ENCODE results near the gene VN1R2.
"Not testable (repeated sequence)": the region's sequence is repeated elsewhere in the genome, so short reads cannot be mapped to it uniquely, and the experiment has no call there.

Gene VN1R2

DNA sequence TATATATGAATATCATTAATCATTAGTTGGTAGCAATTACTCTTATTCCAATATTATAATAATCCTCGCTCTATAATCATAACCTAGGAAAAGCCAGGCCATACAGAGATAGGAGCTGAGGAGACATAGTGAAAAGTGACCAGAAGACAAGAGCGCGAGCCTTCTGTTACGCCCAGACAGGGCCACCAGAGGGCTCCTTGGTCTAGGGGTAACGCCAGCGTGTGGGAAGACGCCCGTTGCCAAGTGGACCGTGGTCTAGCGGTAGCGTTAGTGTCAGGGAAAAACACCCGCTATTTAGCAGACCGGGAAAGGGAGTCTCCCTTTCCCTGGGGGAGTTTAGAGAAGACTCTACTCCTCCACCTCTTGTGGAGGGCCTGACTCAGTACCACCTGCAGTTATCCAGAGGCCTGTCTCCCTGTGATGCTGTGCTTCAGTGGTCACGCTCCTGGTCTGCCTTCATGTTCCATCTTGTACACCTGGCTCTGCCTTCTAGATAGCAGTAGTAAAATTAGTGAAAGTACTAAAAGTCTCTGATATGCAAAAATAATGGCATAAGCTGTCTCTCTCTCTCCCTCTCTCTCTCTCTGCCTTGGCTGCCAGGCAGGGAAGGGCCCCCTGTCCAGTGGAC, at the start of gene VN1R2:
TSS of gene VN1R2 (plus strand) at position 578 of the 628 bp plus-strand sequence. CDS start 84 bp downstream, outside the sequence.
- DNase-seq = peak; percentile 10

DNA sequence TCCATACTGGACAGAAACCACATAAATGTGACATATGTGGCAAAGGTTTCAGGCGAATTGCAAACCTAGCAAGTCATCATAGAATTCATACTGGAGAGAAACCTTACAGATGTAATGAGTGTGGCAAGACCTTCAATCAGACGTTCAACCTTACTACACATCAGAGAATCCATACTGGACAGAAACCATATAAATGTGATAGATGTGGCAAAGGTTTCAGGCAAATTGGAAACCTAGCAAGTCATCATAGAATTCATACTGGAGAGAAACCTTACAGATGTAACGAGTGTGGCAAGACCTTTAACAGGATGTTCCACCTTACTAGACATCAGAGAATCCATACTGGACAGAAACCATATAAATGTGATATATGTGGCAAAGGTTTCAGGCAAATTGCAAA, 46.5 kb upstream of the VN1R2 start:
- DNase-seq = not testable (repeated sequence)

GRCh38 chr19:53212703-53213320, 45.3 kb upstream of the VN1R2 start:
- no peak for DNase-seq

GRCh38 chr19:53222716-53223115, 35.4 kb upstream of the VN1R2 start:
- DNase-seq = not testable (repeated sequence)

- DNase-seq = no peak
Observed at GRCh38 chr19:53224606-53225005, 33.5 kb upstream of the VN1R2 start.

GRCh38 chr19:53237114-53237777, 20.8 kb upstream of the VN1R2 start:
- no peak for DNase-seq

- no peak for DNase-seq
Observed at GRCh38 chr19:53246498-53246897, 11.6 kb upstream of the VN1R2 start.

- peak; percentile 72 for DNase-seq
Observed at GRCh38 chr19:53254411-53255341, 3.4 kb upstream of the VN1R2 start, which contains the start of gene ZNF677. Gene ZNF677 (minus strand): TSS chr19:53254873. CDS start chr19:53251550, 3,323 bp downstream.

GRCh38 chr19:53267623-53268022, 9.5 kb downstream of the VN1R2 start, which contains the start of gene VN1R4:
Gene VN1R4 (minus strand): TSS chr19:53267723. CDS start chr19:53267665, 58 bp downstream.
- not testable (repeated sequence) for DNase-seq

DNA sequence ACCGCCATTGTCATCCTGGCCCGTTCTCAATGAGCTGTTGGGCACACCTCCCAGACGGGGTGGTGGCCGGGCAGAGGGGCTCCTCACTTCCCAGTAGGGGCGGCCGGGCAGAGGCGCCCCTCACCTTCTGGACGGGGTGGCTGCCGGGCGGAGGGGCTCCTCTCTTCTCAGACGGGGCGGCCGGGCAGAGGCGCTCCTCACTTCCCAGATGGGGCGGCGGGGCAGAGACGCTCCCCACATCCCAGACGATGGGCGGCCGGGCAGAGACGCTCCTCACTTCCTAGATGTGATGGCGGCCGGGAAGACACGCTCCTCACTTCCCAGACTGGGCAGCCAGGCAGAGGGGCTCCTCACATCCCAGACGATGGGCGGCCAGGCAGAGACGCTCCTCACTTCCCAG, 11.8 kb downstream of the VN1R2 start:
- DNase-seq = not testable (repeated sequence)

DNA sequence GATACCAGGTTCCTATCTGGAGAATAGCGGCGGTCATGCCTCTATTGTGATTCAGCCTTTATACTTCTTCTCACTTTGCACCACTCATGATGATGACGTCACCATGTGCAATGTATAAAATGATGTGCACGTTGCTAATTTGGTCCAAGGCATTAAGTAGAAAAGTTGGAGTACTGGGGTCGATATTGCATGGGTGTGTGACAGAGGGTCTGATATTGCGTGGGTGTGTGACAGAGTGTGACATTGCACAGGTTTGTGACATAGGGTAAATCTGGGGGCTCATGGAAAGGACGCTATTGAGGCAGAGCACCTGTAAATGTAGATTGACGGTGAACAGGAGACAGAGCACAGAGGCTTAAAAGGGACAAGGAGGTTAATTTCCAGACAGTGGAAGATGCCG, 14.0 kb downstream of the VN1R2 start:
- DNase-seq = no peak

GRCh38 chr19:53275480-53275879, 17.4 kb downstream of the VN1R2 start:
- DNase-seq = no peak

- DNase-seq = peak; percentile 0
Observed at GRCh38 chr19:53281947-53282346, 23.9 kb downstream of the VN1R2 start.

DNA sequence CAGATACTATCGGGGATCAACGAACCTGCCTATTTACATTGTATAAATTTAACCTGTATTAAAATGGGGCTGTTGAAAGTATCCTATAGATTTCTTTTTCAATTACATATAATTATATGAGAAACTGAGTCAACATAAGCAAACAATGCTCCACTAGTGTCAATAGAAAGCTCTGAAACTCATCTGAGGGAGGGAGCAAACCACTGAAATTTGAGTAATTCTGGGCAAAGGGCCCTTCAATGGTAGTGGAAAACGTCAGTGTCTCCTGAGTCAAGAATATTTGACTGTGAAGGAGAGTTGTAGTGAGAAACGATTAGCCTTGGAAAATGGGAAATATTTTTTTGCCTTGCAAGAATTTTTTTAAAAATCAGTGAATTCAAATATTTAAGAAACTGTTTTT, 27.0 kb downstream of the VN1R2 start:
- DNase-seq = no peak

- DNase-seq = no peak
Observed at GRCh38 chr19:53290758-53291549, 32.9 kb downstream of the VN1R2 start.

GRCh38 chr19:53294786-53295441, 36.8 kb downstream of the VN1R2 start:
- no peak for DNase-seq

DNA sequence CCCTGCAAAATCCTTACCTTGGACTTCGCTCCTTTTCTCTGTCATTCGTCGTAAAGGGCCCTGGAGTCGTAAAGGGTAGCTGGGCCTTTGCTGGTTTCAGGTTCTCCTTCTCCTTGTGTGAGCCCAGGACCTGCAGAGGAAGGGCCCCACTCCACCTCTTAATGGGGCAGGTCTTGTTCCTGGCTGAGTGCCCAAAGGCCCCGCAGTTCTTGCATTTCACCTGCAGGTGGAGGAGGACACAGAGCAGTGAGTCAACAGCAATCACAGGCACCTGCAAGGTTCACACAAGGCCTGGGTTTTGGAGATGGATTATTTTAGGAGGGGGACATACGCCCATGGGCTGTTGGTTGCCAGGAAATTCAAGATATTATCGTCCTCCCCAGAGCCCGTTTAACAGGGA, 43.2 kb downstream of the VN1R2 start:
- not testable (repeated sequence) for DNase-seq

- DNase-seq = peak; percentile 38
Observed at GRCh38 chr19:53308339-53308811, 50.3 kb downstream of the VN1R2 start.

All from NCI-H82 (cell line).